NCI-H1092 (cell line): ENCODE data around the gene SNTB2.
"Not testable (repeated sequence)": the region's sequence is repeated elsewhere in the genome, so short reads cannot be mapped to it uniquely, and the experiment has no call there.

ENCODE experiments used
- DNase-seq: peaks from one replicate; lab custom pipeline; 2025; lab: John Stamatoyannopoulos, UW

Gene SNTB2

GRCh38 chr16:69186642-69187445 lies at the start of gene SNTB2:
Gene SNTB2 (plus strand): TSS chr16:69187164. CDS start chr16:69187167, 3 bp downstream.
- DNase-seq: peak; percentile 88

DNA sequence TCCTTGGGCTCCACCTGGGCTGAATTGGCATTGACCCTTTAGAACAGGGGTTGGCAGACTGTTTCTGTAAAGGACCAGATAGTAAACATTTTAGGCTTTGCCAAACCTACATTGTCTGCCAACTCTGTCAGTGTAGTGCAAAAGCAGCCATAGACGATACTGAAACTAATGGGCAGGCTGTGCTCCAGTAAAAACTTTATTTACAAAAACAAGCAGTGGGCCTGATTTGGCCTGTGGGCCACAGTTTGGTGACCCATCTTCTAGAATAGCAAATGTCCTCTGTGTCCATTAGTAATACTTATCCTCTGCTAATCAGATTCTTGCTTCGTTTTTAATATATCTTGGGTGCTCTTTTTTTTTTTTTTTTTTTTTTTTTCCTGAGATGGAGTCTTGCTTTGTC lies 48.4 kb upstream of the SNTB2 start:
- no peak for DNase-seq

- not testable (repeated sequence) for DNase-seq
These were observed 47.5 kb upstream of the SNTB2 start for GRCh38 chr16:69139464-69139863.

- DNase-seq: no peak
These were observed 46.0 kb upstream of the SNTB2 start for GRCh38 chr16:69141014-69141413.

- no peak for DNase-seq
These were observed 45.0 kb upstream of the SNTB2 start for GRCh38 chr16:69141936-69142335.

DNA sequence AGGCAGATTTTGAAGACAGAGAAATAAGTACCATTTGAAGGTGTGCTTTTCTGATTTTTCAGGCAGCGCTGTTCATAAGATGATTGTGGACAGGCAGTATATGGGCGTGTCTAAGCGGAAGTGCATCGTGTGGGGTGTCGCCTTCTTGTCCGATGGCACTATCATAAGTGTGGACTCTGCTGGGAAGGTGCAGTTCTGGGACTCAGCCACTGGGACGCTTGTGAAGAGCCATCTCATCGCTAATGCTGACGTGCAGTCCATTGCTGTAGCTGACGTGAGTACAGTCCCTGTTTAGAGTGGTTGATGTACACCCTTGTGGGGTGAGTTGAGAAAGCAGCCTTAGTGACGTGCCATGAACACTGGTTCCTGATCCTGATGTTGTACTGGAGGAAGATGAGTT lies 43.8 kb upstream of the SNTB2 start:
- DNase-seq: no peak

DNA sequence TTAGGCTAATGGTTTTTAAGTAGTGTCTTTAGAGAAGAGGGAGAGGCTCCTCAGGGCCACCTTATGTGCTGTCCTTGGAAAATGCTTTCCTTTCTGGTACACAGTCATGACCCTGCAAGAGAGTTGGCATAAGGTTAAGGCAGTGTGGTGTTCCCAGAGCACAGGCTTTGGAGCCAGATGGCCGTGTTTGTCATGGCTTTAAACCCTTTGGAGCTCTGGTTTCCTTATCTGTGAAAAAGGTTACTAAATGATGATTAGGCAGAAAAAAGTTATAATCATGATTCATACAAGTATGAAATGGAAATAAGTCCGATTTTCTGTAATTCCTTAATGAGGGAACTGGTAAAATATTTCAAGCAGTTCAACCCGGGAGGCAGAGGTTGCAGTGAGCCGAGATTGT lies 41.3 kb upstream of the SNTB2 start:
- no peak for DNase-seq

DNA sequence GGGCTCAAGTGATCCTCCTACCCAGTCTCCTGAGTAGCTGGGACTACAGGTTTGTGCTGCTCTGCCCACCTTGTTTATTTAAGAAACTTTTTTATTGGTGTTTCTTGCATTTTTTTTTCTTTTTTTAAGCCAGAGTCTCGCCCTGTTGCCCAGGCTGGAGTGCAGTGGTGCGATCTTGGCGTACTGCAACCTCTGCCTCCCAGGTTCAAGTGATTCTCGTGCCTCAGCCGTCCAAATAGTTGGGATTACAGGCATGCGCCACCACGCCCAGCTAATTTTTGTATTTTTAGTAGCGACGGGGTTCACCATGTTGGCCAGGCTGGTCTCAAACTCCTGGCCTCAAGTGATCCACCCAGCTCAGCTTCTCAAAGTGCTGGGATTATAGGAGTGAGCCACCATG lies 37.3 kb upstream of the SNTB2 start:
- not testable (repeated sequence) for DNase-seq

DNA sequence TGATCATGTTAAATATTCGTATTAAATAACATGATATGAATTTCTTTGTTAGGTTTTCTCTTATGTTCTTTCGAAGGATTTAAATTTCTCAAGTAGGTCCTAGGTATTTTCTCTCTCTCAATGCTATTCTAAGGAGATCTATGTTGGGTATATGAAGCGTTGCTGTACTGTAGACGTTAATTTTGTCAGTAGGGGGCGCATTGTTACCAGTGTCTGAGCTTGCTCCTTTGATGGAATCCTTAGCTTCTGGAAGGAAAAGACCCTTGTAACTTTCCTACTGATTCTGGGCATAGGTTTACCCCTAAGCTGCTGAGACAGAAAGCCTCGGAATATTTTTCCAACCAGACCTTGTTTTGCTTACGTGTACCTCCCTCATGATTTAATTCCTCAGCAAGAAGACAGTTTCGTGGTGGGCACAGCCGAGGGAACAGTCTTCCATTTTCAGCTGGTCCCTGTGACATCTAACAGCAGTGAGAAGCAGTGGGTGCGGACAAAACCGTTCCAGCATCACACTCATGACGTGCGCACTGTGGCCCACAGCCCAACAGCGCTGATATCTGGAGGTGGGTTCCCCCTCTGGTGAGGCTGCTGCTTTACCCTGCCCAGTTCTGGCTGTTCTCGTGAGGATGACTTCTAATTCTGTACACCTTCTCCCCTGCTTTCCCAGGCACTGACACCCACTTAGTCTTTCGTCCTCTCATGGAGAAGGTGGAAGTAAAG lies 36.7 kb upstream of the SNTB2 start:
- DNase-seq: peak; percentile 45

DNA sequence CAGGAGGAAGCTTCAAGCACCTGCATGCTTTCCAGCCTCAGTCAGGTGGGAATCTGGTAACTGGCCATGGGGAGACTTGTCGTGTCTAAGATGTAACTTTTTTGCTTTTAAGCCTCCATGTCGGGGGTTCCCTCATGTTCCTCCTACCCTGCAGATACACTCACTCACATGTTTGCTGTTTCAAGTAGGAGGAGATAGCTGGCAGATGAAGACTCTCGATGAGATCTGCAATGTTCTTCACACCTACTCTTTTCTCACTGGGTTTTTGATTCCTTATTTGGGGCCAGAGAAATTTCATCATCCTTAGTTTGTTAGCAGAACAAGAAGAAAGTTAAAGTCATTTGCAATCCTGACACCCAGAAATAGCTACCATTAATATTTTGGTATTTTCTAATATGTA lies 29.8 kb upstream of the SNTB2 start:
- no peak for DNase-seq

DNA sequence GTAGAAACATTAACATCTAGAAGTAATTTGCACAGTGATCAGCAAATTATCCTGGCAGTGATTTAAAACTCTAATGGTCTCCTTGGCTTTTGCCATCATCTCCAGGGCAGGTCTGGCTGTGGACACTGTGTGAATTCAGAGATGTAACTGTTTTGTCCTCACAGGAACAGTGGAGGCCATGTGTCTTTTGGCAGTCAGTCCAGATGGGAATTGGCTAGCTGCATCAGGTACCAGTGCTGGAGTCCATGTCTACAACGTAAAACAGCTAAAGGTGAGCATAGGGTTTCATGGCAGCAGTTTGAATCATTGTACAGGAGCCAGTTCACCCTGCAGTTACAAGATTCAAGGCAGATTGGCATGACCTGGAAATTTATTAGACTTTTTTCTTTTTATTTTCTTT lies 26.8 kb upstream of the SNTB2 start:
- no peak for DNase-seq

DNA sequence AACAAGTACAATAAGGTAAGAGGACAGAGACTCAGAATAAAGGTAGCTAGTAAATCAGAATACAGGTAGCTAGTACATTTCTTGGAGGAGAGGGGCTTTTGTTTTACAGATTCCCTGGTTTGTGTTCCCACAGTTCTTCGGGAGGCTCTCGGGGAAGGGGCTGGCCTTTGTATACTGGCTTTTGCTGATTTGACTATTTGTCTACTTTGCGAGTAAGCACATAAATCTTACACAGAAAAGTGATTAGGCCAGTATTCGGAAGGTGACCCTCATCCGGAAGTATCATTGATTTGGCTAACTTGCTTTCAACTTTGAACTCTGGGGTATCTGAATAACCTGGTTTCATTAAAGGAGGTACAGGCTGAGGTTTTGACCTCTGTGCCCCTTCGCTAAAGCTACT lies 21.4 kb upstream of the SNTB2 start:
- no peak for DNase-seq

DNA sequence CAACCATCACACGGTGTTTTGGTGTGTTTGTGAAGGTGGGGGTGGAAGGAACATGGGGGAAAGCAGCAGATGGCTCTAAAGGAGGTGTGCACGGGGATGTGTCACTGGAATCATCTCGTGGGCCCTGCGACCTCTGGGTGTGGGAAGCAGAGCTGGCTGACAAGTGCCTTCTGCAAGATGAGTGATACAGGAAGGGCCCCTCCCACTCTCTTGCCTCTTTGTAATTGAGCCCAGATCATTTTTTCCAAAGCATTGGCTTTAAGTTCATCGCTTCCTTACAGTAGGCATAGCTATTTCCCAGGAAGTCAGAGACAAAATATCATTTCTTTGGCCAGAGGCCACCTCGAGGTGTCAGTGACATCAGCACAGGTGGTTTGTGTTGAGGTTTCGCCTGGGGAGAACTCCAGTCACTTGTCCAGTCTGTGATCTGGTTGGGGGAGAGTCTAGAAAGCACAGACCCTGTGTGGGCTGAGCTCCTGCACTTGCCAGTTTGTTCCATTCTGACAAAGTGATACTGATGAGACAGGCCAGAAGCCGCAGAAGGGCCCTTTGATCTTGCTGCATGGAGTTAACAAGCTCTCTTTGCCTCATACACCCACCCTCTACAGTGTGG lies 20.6 kb upstream of the SNTB2 start:
- no peak for DNase-seq

GRCh38 chr16:69166946-69167930 lies 19.7 kb upstream of the SNTB2 start:
- DNase-seq: no peak

DNA sequence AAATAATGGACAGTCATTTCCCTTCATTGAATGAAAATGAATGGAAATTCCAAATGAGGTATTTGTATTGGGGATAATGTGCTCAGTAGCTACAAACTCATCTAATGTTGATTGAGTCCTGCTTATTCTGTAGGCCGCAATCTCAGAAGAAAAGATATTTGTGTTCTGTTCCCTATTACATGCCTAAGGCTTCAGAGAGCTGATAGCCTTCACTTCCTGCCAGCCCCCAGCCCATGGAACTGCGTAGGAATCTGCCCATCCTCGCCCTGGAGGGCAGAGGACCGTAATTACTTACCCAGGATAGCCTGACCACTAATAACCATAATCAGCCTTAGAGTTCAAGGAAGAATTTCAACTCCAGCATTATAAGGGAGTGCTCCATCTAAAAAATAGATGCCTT lies 17.9 kb upstream of the SNTB2 start:
- no peak for DNase-seq

- no peak for DNase-seq
These were observed 17.2 kb upstream of the SNTB2 start for GRCh38 chr16:69169607-69170352.

DNA sequence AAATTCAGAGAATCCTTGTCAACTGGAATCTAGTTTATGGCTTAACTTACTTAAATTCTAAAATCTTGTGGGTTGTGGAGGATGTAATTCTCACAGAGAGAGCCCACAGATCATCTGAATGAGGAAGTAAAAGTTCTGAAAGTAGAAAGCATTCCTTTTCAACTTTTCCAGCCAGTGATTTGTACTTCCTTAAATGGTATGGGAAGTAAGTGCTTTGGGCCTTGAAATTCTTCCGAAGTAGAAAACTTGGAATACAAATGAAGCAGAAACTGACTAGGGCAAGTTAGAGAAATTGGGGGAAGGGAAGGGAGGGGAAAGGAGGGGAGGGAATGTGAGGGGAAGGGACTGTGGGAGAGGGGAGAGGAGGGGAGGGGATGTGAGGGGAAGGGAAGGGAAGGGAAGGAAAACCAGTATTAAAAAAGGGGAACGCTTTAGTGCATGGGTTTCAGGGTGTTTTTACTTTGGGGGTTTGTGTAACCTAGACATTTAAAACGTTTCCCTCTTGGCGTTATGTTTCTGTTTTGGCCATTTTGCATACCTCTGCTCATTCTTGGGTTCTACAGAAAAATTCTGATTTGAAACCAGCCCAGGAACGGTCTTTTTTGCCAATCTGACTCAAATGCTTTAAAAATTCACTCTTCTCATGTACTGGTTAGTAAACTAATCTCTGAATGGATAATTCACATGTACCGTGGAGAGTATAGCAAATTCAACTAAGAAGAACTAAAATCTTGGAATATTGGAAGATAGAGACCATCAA lies 15.5 kb upstream of the SNTB2 start:
- DNase-seq: no peak

DNA sequence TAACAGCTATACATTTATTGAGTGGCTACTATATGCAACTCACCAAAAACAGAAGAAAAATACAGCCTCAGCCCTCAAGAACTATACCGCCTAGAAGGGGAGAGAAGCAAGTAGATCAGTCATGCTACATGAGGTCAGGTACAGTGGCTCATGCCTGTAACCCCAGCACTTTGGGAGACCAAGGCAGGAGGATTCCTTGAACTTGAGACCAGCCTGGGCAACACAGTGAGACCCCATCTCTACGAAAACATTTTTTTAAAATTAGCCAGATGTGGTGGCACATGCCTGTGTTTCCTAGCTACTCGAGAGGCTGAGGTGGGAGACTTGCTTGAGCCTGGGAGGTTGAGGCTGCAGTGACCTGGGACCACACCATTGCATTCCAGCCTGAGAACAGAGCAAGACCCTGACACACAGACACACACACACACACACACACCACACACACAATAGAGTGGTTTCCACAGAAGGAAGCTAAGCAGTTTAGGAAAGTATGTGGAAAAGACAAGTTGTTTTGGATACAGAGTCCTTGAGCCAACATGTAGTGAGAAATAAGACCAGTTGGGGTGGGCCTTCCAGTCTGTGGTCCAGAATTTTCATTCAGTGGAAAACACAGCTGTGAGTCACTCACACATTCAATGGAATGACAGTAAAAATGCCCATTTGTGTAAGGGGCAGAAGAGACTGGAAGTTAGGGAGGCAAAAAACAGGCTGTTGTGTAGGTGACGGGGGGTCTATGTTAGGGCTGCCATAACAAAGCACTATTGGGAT lies 10.7 kb upstream of the SNTB2 start:
- DNase-seq: no peak

- DNase-seq: peak; percentile 74
These were observed 7.5 kb upstream of the SNTB2 start for GRCh38 chr16:69179328-69180010.
